ENCODE data around the gene ZC3HAV1. TPM values are rescaled to one million over a fixed set of nuclear protein-coding genes. Genes with fewer than 3 reads are reported as not detected.
"Not testable (repeated sequence)": the region's sequence is repeated elsewhere in the genome, so short reads cannot be mapped to it uniquely, and the experiment has no call there.

ZC3HAV1 gene
- total RNA-seq, 2 experiments from 2014 or later = 124 to 129 TPM

- no peaks in the 10 kb centered on the region for H3K27me3 Mint-ChIP-seq
- no peaks in the 10 kb centered on the region for H3K9me3 Mint-ChIP-seq
- H3K27ac Mint-ChIP-seq = peak overlapping the region; percentile 91
- H3K36me3 Mint-ChIP-seq (ENCODE audit: low read depth) = peaks cover 84% of the 10 kb centered on the region
- CTCF ChIA-PET = interaction anchor here (0.6 to 3.3 kb wide), 14 partner anchors 10 to 539 kb away, joined by 3 to 19 read pairs (median 4); a partner anchor contains a TSS
- H3K4me1 Mint-ChIP-seq = peaks cover 89% of the 10 kb centered on the region
- peak overlapping the region; percentile 75 for H3K4me3 Mint-ChIP-seq
- no peak for DNase-seq
- POLR2A ChIA-PET = interaction anchor here (0.9 to 2.5 kb wide), 3 partner anchors 10 to 39 kb away, joined by 6 to 24 read pairs (median 8); a partner anchor contains a TSS
Observed at GRCh38 chr7:139094030-139094429, 15.5 kb downstream of the ZC3HAV1 start.

DNA sequence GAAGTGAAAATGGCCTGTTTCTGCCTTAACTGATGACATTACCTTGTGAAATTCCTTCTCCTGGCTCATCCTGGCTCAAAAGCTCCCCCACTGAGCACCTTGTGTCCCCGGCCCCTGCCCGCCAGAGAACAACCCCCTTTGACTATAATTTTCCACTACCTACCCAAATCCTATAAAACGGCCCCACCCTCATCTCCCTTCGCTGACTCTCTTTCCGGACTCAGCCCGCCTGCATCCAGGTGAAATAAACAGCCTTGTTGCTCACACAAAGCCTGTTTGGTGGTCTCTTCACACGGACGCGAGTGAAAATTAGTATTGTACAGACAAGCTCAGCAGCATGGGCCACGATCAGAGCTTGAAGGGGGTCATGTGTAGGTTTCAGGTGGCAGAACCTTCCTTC, 16.0 kb downstream of the ZC3HAV1 start:
- Mint-ChIP-seq H3K27ac (peak overlapping the region; percentile 91), H3K4me1 (peaks cover 87% of the 10 kb centered on the region), H3K4me3 (peak overlapping the region; percentile 75), H3K36me3 (ENCODE audit: low read depth) (peaks cover 83% of the 10 kb centered on the region)
- not testable (repeated sequence) for H3K27me3 Mint-ChIP-seq, H3K9me3 Mint-ChIP-seq
- ChIA-PET POLR2A (interaction anchor here (2.5 kb wide), 1 partner anchor 11 kb away, joined by 24 read pairs; no protein-coding TSS in a partner anchor), CTCF (interaction anchor here (0.6 to 3.3 kb wide), 7 partner anchors 11 to 540 kb away, joined by 3 to 19 read pairs (median 4); a partner anchor contains a TSS)
- DNase-seq = peak; percentile 26

GRCh38 chr7:139092090-139092796, 17.3 kb downstream of the ZC3HAV1 start:
- POLR2A ChIA-PET = no interaction called here
- Mint-ChIP-seq H3K27me3 (no peaks in the 10 kb centered on the region), H3K27ac (peak overlapping the region; percentile 91), H3K36me3 (ENCODE audit: low read depth) (peaks cover 88% of the 10 kb centered on the region), H3K9me3 (peaks cover 3% of the 10 kb centered on the region), H3K4me1 (peaks cover 89% of the 10 kb centered on the region), H3K4me3 (peak overlapping the region; percentile 75)
- DNase-seq = no peak
- CTCF ChIA-PET = interaction anchor here (0.9 to 3.3 kb wide), 3 partner anchors 12 to 75 kb away, joined by 3 to 15 read pairs (median 7); no protein-coding TSS in a partner anchor

DNA sequence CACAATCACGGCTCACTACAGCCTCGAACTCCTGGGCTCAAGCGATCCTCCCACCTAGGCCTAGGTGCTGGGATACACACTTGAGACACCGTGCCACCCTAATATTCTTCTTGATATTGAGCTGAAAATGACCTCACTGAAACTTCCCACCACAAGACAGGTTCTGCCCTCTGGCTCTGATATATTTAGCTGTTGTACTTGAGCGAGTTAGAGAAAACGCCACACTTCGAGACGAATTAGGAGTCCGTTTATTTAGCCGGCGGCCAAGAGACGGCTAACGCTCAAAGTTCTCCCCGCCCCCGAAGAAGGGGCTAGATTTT, 17.9 kb downstream of the ZC3HAV1 start:
- Mint-ChIP-seq H3K4me3 (peak overlapping the region; percentile 75), H3K9me3 (peaks cover 9% of the 10 kb centered on the region), H3K27ac (peak overlapping the region; percentile 91), H3K36me3 (ENCODE audit: low read depth) (peaks cover 90% of the 10 kb centered on the region), H3K27me3 (no peaks in the 10 kb centered on the region), H3K4me1 (peaks cover 91% of the 10 kb centered on the region)
- ChIA-PET CTCF (interaction anchor here (0.7 to 1.0 kb wide), 4 partner anchors 16 to 335 kb away, joined by 3 to 5 read pairs (median 4); no protein-coding TSS in a partner anchor), POLR2A (no interaction called here)
- no peak for DNase-seq

DNA sequence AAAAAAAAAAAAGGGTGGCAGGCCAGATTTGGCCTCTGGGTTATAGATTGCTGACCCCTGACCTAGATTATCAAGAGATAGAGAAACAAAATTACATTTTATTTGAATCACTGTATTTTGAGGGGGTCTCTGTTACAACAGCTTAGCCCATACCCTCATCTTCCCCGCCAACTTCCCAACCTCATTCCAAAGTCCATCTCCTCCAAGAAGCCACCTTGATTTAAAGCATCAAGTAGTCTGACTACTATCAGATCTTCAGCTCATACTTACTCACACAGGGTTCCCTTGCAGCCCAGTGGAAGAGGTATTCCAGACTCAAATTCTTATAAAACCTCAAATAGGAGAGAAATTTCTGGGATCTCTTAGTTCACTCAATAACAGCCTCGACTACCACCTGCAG, 20.4 kb downstream of the ZC3HAV1 start:
- ChIA-PET POLR2A (no interaction called here), CTCF (interaction anchor here (0.9 to 6.7 kb wide), 2 partner anchors 14 to 30 kb away, joined by 3 to 38 read pairs; no protein-coding TSS in a partner anchor)
- Mint-ChIP-seq H3K36me3 (ENCODE audit: low read depth) (peaks cover 90% of the 10 kb centered on the region), H3K4me3 (no peak overlapping the region), H3K27ac (no peak overlapping the region), H3K9me3 (peaks cover 9% of the 10 kb centered on the region), H3K27me3 (no peaks in the 10 kb centered on the region), H3K4me1 (peaks cover 91% of the 10 kb centered on the region)
- DNase-seq = no peak

- peak overlapping the region; percentile 8 for H3K4me3 Mint-ChIP-seq
- peak overlapping the region; percentile 31 for H3K27ac Mint-ChIP-seq
- no peak for DNase-seq
- ChIA-PET CTCF (interaction anchor here (0.8 to 6.7 kb wide), 3 partner anchors 13 to 30 kb away, joined by 3 to 38 read pairs (median 3); no protein-coding TSS in a partner anchor), POLR2A (interaction anchor here (0.6 kb wide), 1 partner anchor 59 kb away, joined by 5 read pairs; no protein-coding TSS in a partner anchor)
- H3K9me3 Mint-ChIP-seq = peaks cover 9% of the 10 kb centered on the region
- peaks cover 89% of the 10 kb centered on the region for H3K36me3 Mint-ChIP-seq (ENCODE audit: low read depth)
- no peaks in the 10 kb centered on the region for H3K27me3 Mint-ChIP-seq
- peaks cover 89% of the 10 kb centered on the region for H3K4me1 Mint-ChIP-seq
Observed at GRCh38 chr7:139088268-139088667, 21.3 kb downstream of the ZC3HAV1 start.

DNA sequence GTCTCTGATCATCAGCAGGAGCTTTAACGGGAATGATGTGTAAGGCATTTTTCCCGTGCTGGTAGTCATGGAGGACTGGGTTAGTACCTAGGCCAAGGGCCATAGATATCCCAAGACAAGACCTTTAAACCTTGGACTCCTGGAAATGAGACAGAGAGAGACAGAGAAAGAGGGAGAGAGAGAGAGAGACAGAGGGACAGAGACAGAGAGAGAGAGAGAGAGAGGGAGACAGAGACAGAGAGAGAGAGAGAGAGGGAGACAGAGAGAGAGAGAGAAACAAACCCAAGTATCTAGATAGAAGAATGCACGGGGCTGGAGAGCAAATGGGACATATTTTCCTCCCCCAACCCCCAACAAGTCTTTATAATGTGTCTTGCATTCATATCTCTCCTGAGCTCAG, 22.3 kb downstream of the ZC3HAV1 start:
- no peaks in the 10 kb centered on the region for H3K27me3 Mint-ChIP-seq
- peaks cover 9% of the 10 kb centered on the region for H3K9me3 Mint-ChIP-seq
- CTCF ChIA-PET = interaction anchor here (0.6 to 6.7 kb wide), 2 partner anchors 12 to 13 kb away, joined by 3 to 38 read pairs; no protein-coding TSS in a partner anchor
- peaks cover 87% of the 10 kb centered on the region for H3K4me1 Mint-ChIP-seq
- H3K27ac Mint-ChIP-seq = peak overlapping the region; percentile 75
- POLR2A ChIA-PET = no interaction called here
- H3K4me3 Mint-ChIP-seq = no peak overlapping the region
- H3K36me3 Mint-ChIP-seq (ENCODE audit: low read depth) = peaks cover 88% of the 10 kb centered on the region
- no peak for DNase-seq

DNA sequence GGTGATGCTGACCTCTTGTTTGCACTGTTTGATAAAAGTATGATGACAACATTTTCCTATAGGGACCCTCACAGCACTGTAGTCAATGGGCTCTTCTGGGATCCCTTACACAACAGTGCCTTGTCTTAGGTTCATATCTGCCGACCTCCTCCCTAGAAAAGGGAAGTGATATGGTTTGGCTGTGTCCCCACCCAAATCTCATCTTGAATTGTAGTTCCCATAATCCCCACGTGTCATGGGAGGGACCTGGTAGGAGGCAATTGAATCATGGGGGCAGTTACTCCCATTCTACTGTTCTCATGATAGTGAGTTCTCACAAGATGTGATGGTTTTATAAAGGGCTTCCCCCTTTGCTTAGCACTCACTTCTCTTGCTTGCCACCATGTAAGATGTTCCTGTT, 23.1 kb downstream of the ZC3HAV1 start:
- POLR2A ChIA-PET = no interaction called here
- no peak overlapping the region for H3K4me3 Mint-ChIP-seq
- peak overlapping the region; percentile 78 for H3K27ac Mint-ChIP-seq

GRCh38 chr7:139084709-139085108, 24.8 kb downstream of the ZC3HAV1 start:
- H3K9me3 Mint-ChIP-seq = peaks cover 9% of the 10 kb centered on the region
- H3K27me3 Mint-ChIP-seq = no peaks in the 10 kb centered on the region
- H3K36me3 Mint-ChIP-seq (ENCODE audit: low read depth) = peaks cover 94% of the 10 kb centered on the region
- H3K4me1 Mint-ChIP-seq = peaks cover 92% of the 10 kb centered on the region
- H3K4me3 Mint-ChIP-seq = no peak overlapping the region
- peak overlapping the region; percentile 78 for H3K27ac Mint-ChIP-seq
- ChIA-PET CTCF (interaction anchor here (0.6 to 6.7 kb wide), 4 partner anchors 9 to 94 kb away, joined by 3 to 38 read pairs (median 4); no protein-coding TSS in a partner anchor), POLR2A (no interaction called here)
- no peak for DNase-seq

More for the DNA sequence above, 23.1 kb downstream of the ZC3HAV1 start:
- peaks cover 9% of the 10 kb centered on the region for H3K9me3 Mint-ChIP-seq
- H3K27me3 Mint-ChIP-seq = no peaks in the 10 kb centered on the region
- peaks cover 88% of the 10 kb centered on the region for H3K36me3 Mint-ChIP-seq (ENCODE audit: low read depth)
- H3K4me1 Mint-ChIP-seq = peaks cover 87% of the 10 kb centered on the region
- CTCF ChIA-PET = interaction anchor here (0.6 to 6.7 kb wide), 7 partner anchors 8 to 814 kb away, joined by 3 to 38 read pairs (median 5); no protein-coding TSS in a partner anchor
- no peak for DNase-seq

GRCh38 chr7:139081584-139081983, 27.9 kb downstream of the ZC3HAV1 start:
- no peaks in the 10 kb centered on the region for H3K27me3 Mint-ChIP-seq
- H3K4me1 Mint-ChIP-seq = peaks cover 90% of the 10 kb centered on the region
- no peaks in the 10 kb centered on the region for H3K9me3 Mint-ChIP-seq
- H3K27ac Mint-ChIP-seq = peak overlapping the region; percentile 75
- peak overlapping the region; percentile 21 for H3K4me3 Mint-ChIP-seq
- DNase-seq = no peak
- POLR2A ChIA-PET = no interaction called here
- H3K36me3 Mint-ChIP-seq (ENCODE audit: low read depth) = peaks cover 93% of the 10 kb centered on the region
- CTCF ChIA-PET = interaction anchor here (0.6 to 2.9 kb wide), 3 partner anchors 11 to 22 kb away, joined by 3 to 13 read pairs (median 4); no protein-coding TSS in a partner anchor

GRCh38 chr7:139080905-139081304, 28.6 kb downstream of the ZC3HAV1 start:
- H3K27ac Mint-ChIP-seq = peak overlapping the region; percentile 75
- DNase-seq = no peak
- H3K4me1 Mint-ChIP-seq = peaks cover 83% of the 10 kb centered on the region
- H3K4me3 Mint-ChIP-seq = peak overlapping the region; percentile 21
- CTCF ChIA-PET = interaction anchor here (1.1 to 2.9 kb wide), 3 partner anchors 11 to 22 kb away, joined by 3 to 13 read pairs (median 3); no protein-coding TSS in a partner anchor
- H3K27me3 Mint-ChIP-seq = no peaks in the 10 kb centered on the region
- H3K9me3 Mint-ChIP-seq = no peaks in the 10 kb centered on the region
- POLR2A ChIA-PET = no interaction called here
- peaks cover 93% of the 10 kb centered on the region for H3K36me3 Mint-ChIP-seq (ENCODE audit: low read depth)

- H3K27ac Mint-ChIP-seq = peak overlapping the region; percentile 64
- no peak overlapping the region for H3K4me3 Mint-ChIP-seq
- H3K4me1 Mint-ChIP-seq = peaks cover 77% of the 10 kb centered on the region
- no peaks in the 10 kb centered on the region for H3K9me3 Mint-ChIP-seq
- no peak for DNase-seq
- CTCF ChIA-PET = interaction anchor here (0.6 to 2.9 kb wide), 5 partner anchors 9 to 101 kb away, joined by 3 to 13 read pairs (median 3); no protein-coding TSS in a partner anchor
- peaks cover 93% of the 10 kb centered on the region for H3K36me3 Mint-ChIP-seq (ENCODE audit: low read depth)
- POLR2A ChIA-PET = no interaction called here
- no peaks in the 10 kb centered on the region for H3K27me3 Mint-ChIP-seq
Observed at GRCh38 chr7:139079861-139080260, 29.7 kb downstream of the ZC3HAV1 start.

DNA sequence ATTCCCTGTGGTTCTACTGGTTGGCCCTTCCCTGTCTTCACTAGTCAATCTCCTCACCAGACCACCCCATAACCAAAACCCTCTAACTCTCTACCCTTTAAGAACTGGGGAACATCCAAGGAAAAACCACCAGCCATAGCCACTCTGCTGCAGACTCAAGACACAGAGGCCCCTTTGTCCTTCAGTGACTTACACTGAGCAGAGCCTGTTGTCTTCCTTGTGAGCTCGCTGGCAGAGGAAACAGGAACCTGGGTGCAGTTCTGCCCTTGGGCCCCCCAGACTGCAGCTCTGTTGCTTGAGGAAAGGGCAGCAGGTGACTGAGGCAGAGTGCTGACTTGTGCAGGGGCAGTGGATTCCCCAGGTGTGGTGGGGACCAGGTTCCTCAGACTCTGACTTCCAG, 30.6 kb downstream of the ZC3HAV1 start:
- H3K27ac Mint-ChIP-seq = peak overlapping the region; percentile 77

More for the DNA sequence above, 30.6 kb downstream of the ZC3HAV1 start:
- H3K4me3 Mint-ChIP-seq = no peak overlapping the region
- DNase-seq = no peak
- no peaks in the 10 kb centered on the region for H3K9me3 Mint-ChIP-seq
- no peaks in the 10 kb centered on the region for H3K27me3 Mint-ChIP-seq
- ChIA-PET CTCF (interaction anchor here (0.6 kb wide), 1 partner anchor 11 kb away, joined by 3 read pairs; no protein-coding TSS in a partner anchor), POLR2A (interaction anchor here (0.7 kb wide), 1 partner anchor 29 kb away, joined by 3 read pairs; no protein-coding TSS in a partner anchor)
- peaks cover 89% of the 10 kb centered on the region for H3K36me3 Mint-ChIP-seq (ENCODE audit: low read depth)
- peaks cover 73% of the 10 kb centered on the region for H3K4me1 Mint-ChIP-seq
